HCT116 (cell line): ENCODE results near the gene ARHGEF40. TPM values are rescaled to one million over a fixed set of nuclear protein-coding genes. Genes with fewer than 3 reads are reported as not detected.

Source experiments
- ATAC-seq: fragments of 200-7000 bp; cut with Tn5 transposase; 2 replicates; pipeline ENCODE4 v1.9.1; 2020; ENCODE audit warnings: mild to moderate bottlenecking, moderate library complexity
- BruUV-seq: library from RNA; stranded (reverse); fragments of 400-500 nt; replicated peaks from 2 replicates; lab custom pipeline; 2021; lab: Mats Ljungman, UMichigan
- CTCF ChIA-PET: fragments of 300-600 bp; sonication (Branson Sonifier 250); formaldehyde crosslinking; loops from one replicate; lab custom pipeline; 2021; ENCODE audit warnings: antibody characterized with exemption; lab: Charles Lee
- POLR2A ChIA-PET: fragments of 300-600, 350-600 bp; sonication (Branson Sonifier 250); formaldehyde crosslinking; loops from one replicate; lab custom pipeline; 2021; ENCODE audit warnings: antibody characterized with exemption; lab: Charles Lee
- RAD21 ChIA-PET, 2 experiments: fragments of 300-600 bp; sonication (Branson Sonifier 250); formaldehyde crosslinking; loops; one replicate each; lab custom pipeline; 2023; ENCODE audit warnings: low total read pairs in 2 of 2; ENCODE audit not compliant: uncharacterized antibody in 2 of 2, unreplicated experiment in 2 of 2, low non-redundant PET in 1 of 2; lab: Charles Lee
- DNase-seq: peaks from one replicate; pipeline ENCODE4 v3.0.0-alpha.2; 2010; ENCODE audit warnings: low read depth, low spot score
- H2AFZ ChIP-seq: fragments of 200-600 bp; shearing (Covaris generic), sonication (generic); 2 replicates; pipeline ENCODE4 v1.6.1; 2017; ENCODE audit warnings: low read depth, mixed run types, mixed read lengths, antibody characterized with exemption, low read length; ENCODE audit not compliant: poor library complexity, severe bottlenecking
- H3K27ac ChIP-seq: 2 replicates; pipeline ENCODE4 v1.5.1; 2012; ENCODE audit warnings: low read depth, low read length
- H3K27me3 ChIP-seq: fragments of 200-600 bp; sonication (generic); 2 replicates; pipeline ENCODE4 v1.6.1; 2016; ENCODE audit warnings: mixed run types, low read length, mixed read lengths; ENCODE audit not compliant: insufficient read depth
- H3K36me3 ChIP-seq, 2 experiments: fragments of 200-500 bp in 1 of 2; fragments of 200-600 bp in 1 of 2; sonication (Bioruptor generic) in 1 of 2; sonication (generic) in 1 of 2; 2 replicates each; pipeline versions ENCODE4 v1.5.1 to v1.6.1; 2014 to 2016; ENCODE audit warnings: low read length in 2 of 2, inconsistent platforms in 1 of 2, mixed read lengths in 1 of 2, mixed run types in 1 of 2; ENCODE audit not compliant: insufficient read depth in 2 of 2, control insufficient read depth in 1 of 2
- H3K4me1 ChIP-seq, 2 experiments: fragments of 200-600 bp in 1 of 2; sonication (generic) in 1 of 2; 2 replicates each; pipeline versions ENCODE4 v1.5.1 to v1.6.1; 2012 to 2017; ENCODE audit warnings: low read length in 2 of 2, inconsistent platforms in 1 of 2, mild to moderate bottlenecking in 1 of 2, mixed read lengths in 1 of 2, mixed run types in 1 of 2, moderate library complexity in 1 of 2; ENCODE audit not compliant: insufficient read depth in 2 of 2, control insufficient read depth in 1 of 2
- H3K4me2 ChIP-seq: fragments of 200-600 bp; sonication (generic); 2 replicates; pipeline ENCODE4 v1.6.1; 2017; ENCODE audit warnings: mixed run types, low read length, mixed read lengths
- H3K4me3 ChIP-seq, 2 experiments: fragments of 200-600 bp in 1 of 2; sonication (generic) in 1 of 2; replicated peaks in 1 of 2; 2 replicates each; pipeline ENCODE4 v1.5.1; 2011 to 2016; ENCODE audit warnings: low read length in 2 of 2, control low read depth in 1 of 2, low read depth in 1 of 2, mild to moderate bottlenecking in 1 of 2, mixed read lengths in 1 of 2, mixed run types in 1 of 2
- H3K79me2 ChIP-seq: fragments of 200-600 bp; sonication (generic); 2 replicates; pipeline ENCODE4 v1.6.1; 2017; ENCODE audit warnings: mild to moderate bottlenecking, mixed run types, low read length, moderate library complexity, mixed read lengths; ENCODE audit not compliant: insufficient read depth
- H3K9ac ChIP-seq: fragments of 200-600 bp; sonication (generic); 2 replicates; pipeline ENCODE4 v1.6.1; 2016; ENCODE audit warnings: low read length, mixed read lengths
- H3K9me2 ChIP-seq: fragments of 200-600 bp; sonication (generic), shearing (Covaris generic); 2 replicates; pipeline ENCODE4 v1.6.1; 2017; ENCODE audit warnings: mixed run types, mild to moderate bottlenecking, moderate library complexity; ENCODE audit not compliant: insufficient read depth
- H3K9me3 ChIP-seq, 2 experiments: fragments of 200-500 bp in 1 of 2; fragments of 200-600 bp in 1 of 2; sonication (Bioruptor generic) in 1 of 2; sonication (generic) in 1 of 2; 2 replicates each; pipeline ENCODE4 v1.6.1; 2014 to 2017; ENCODE audit warnings: low read length in 2 of 2, mixed read lengths in 2 of 2, inconsistent platforms in 1 of 2, low read depth in 1 of 2, mild to moderate bottlenecking in 1 of 2, mixed run types in 1 of 2, moderate library complexity in 1 of 2; ENCODE audit not compliant: control insufficient read depth in 1 of 2, insufficient read depth in 1 of 2
- H4K20me1 ChIP-seq: fragments of 200-600 bp; sonication (generic), shearing (Covaris generic); 2 replicates; pipeline ENCODE4 v1.6.1; 2017; ENCODE audit warnings: mixed run types, mild to moderate bottlenecking, moderate library complexity; ENCODE audit not compliant: insufficient read depth
- CBX3 ChIP-seq: IDR thresholded peaks from 2 replicates; pipeline ENCODE4 v1.6.1; 2012; ENCODE audit warnings: low read depth
- ELF1 ChIP-seq: IDR thresholded peaks from 2 replicates; pipeline ENCODE4 v1.6.1; 2012; ENCODE audit warnings: low read depth, borderline replicate concordance
- EZH2 ChIP-seq: fragments of 200-600 bp; sonication (generic); IDR thresholded peaks from 2 replicates; pipeline ENCODE4 v1.6.1; 2017; ENCODE audit warnings: antibody characterized with exemption, mixed run types
- EZH2phosphoT487 ChIP-seq: fragments of 200-600 bp; IDR thresholded peaks from 2 replicates; pipeline ENCODE4 v1.6.1; 2018; ENCODE audit warnings: antibody characterized with exemption, borderline replicate concordance
- FOSL1 ChIP-seq: IDR thresholded peaks from 2 replicates; pipeline ENCODE4 v1.6.1; 2012; ENCODE audit warnings: low read depth
- JUND ChIP-seq: IDR thresholded peaks from 2 replicates; pipeline ENCODE4 v1.6.1; 2012
- POLR2A ChIP-seq: IDR thresholded peaks from 2 replicates; pipeline ENCODE4 v1.7.0; 2011; ENCODE audit warnings: borderline replicate concordance; ENCODE audit not compliant: insufficient read depth, insufficient read length; ENCODE audit errors: extremely low read depth
- POLR2AphosphoS5 ChIP-seq: IDR thresholded peaks from 2 replicates; pipeline ENCODE4 v1.6.1; 2011; ENCODE audit warnings: mild to moderate bottlenecking, low read depth, low read length, moderate library complexity
- SP1 ChIP-seq: IDR thresholded peaks from 2 replicates; pipeline ENCODE4 v1.6.1; 2012; ENCODE audit warnings: low read depth
- SRF ChIP-seq: IDR thresholded peaks from 2 replicates; pipeline ENCODE4 v1.6.1; 2012; ENCODE audit warnings: low read depth
- TCF7L2 ChIP-seq: IDR thresholded peaks from 2 replicates; pipeline ENCODE4 v1.7.0; 2011; ENCODE audit warnings: borderline replicate concordance, inconsistent platforms; ENCODE audit not compliant: insufficient read depth, insufficient read length; ENCODE audit errors: extremely low read depth
- YY1 ChIP-seq: IDR thresholded peaks from 2 replicates; pipeline ENCODE4 v1.6.1; 2011; ENCODE audit warnings: low read length, low read depth, moderate library complexity, mild to moderate bottlenecking; ENCODE audit not compliant: insufficient replicate concordance; ENCODE audit errors: extremely low read depth
- ZNF274 ChIP-seq: fragments of 200-500 bp; sonication (Bioruptor generic); IDR thresholded peaks from 2 replicates; pipeline ENCODE4 v1.6.1; 2014; ENCODE audit warnings: mild to moderate bottlenecking, low read depth, low read length, inconsistent platforms
- intact Hi-C: fragments of 100-400 bp; cut with micrococcal nuclease; formaldehyde crosslinking; loops from 2 replicates; pipeline ENCODE4 v1.10.0; 2022
- total RNA-seq: library from RNA; stranded (reverse); gene quantifications from one replicate; pipeline ENCODE4 v1.2.1, GENCODE V29; 2021; ENCODE audit not compliant: unreplicated experiment
- TF ChIP-seq, protein P1 (sequence below): IDR thresholded peaks from 2 replicates; pipeline ENCODE4 v1.6.1; 2011; ENCODE audit warnings: mild to moderate bottlenecking, low read length, moderate library complexity; ENCODE audit not compliant: insufficient replicate concordance; ENCODE audit errors: extremely low read depth
- TF ChIP-seq, protein P2 (sequence below), 3 experiments: fragments of 200-600 bp in 1 of 3; sonication (generic) in 1 of 3; IDR thresholded peaks in 2 of 3; conservative IDR thresholded peaks in 1 of 3; 2 replicates each; pipeline ENCODE4 v1.5.1; 2012 to 2017; ENCODE audit warnings: low read depth in 2 of 3, low read length in 2 of 3, antibody characterized with exemption in 1 of 3, borderline replicate concordance in 1 of 3, control low read depth in 1 of 3, mild to moderate bottlenecking in 1 of 3, mixed read lengths in 1 of 3, mixed run types in 1 of 3, moderate library complexity in 1 of 3; ENCODE audit not compliant: insufficient read depth in 1 of 3
- TF ChIP-seq, protein P3 (sequence below): IDR thresholded peaks from 2 replicates; pipeline ENCODE4 v1.6.1; 2012; ENCODE audit warnings: low read depth
- TF ChIP-seq, protein P4 (sequence below): IDR thresholded peaks from 2 replicates; pipeline ENCODE4 v1.6.1; 2012
- TF ChIP-seq, protein P5 (sequence below): IDR thresholded peaks from 2 replicates; pipeline ENCODE4 v1.6.1; 2012

The ARHGEF40 gene
- total RNA-seq, 1 experiment from 2014 or later, result 6.3 TPM

DNA sequence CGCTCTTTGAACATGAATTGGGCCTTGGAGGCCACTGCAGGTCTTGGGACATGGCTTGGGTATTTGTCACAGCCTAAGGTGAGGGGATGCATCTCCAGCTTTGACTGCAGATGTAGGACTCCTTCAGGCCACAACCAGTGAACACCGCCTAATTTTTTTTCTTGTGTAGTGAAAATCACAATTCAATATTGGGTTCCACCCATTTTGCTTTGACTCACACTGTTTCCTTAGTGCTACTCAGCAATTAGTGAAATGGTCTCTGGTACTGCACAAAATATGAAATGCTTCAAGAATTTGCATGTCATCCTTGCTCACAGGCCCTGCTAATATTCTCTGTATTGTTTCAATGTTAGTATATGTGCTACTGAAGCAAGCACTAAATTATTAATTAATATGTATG, 43.3 kb downstream of the ARHGEF40 start:
- intact Hi-C loops, result no loop called here
- no peaks in the 10 kb centered on the region for H3K9me2 ChIP-seq
- CTCF ChIA-PET, result no interaction called here
- H3K4me2 ChIP-seq, result no peak overlapping the region
- H3K9ac ChIP-seq, result no peak overlapping the region
- RAD21 ChIA-PET, result no interaction called here
- H3K27ac ChIP-seq, result no peak overlapping the region
- no peaks in the 10 kb centered on the region for H3K27me3 ChIP-seq
- H4K20me1 ChIP-seq, result no peaks in the 10 kb centered on the region
- H3K36me3 ChIP-seq, result no peaks in the 10 kb centered on the region
- H3K79me2 ChIP-seq, result no peaks in the 10 kb centered on the region
- H3K4me3 ChIP-seq, result no peak overlapping the region
- BruUV-seq, result no TSS peak
- TF ChIP-seq TCF7L2 (no peak), CBX3 (no peak), ELF1 (no peak), EZH2 (no peak), SRF (no peak), POLR2A (no peak), SP1 (no peak), EZH2phosphoT487 (no peak), YY1 (no peak), POLR2AphosphoS5 (no peak), ZNF274 (no peak), FOSL1 (no peak), JUND (no peak)
- TF ChIP-seq, protein P1, sequence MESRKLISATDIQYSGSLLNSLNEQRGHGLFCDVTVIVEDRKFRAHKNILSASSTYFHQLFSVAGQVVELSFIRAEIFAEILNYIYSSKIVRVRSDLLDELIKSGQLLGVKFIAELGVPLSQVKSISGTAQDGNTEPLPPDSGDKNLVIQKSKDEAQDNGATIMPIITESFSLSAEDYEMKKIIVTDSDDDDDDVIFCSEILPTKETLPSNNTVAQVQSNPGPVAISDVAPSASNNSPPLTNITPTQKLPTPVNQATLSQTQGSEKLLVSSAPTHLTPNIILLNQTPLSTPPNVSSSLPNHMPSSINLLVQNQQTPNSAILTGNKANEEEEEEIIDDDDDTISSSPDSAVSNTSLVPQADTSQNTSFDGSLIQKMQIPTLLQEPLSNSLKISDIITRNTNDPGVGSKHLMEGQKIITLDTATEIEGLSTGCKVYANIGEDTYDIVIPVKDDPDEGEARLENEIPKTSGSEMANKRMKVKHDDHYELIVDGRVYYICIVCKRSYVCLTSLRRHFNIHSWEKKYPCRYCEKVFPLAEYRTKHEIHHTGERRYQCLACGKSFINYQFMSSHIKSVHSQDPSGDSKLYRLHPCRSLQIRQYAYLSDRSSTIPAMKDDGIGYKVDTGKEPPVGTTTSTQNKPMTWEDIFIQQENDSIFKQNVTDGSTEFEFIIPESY, result no peak
- TF ChIP-seq, protein P2, sequence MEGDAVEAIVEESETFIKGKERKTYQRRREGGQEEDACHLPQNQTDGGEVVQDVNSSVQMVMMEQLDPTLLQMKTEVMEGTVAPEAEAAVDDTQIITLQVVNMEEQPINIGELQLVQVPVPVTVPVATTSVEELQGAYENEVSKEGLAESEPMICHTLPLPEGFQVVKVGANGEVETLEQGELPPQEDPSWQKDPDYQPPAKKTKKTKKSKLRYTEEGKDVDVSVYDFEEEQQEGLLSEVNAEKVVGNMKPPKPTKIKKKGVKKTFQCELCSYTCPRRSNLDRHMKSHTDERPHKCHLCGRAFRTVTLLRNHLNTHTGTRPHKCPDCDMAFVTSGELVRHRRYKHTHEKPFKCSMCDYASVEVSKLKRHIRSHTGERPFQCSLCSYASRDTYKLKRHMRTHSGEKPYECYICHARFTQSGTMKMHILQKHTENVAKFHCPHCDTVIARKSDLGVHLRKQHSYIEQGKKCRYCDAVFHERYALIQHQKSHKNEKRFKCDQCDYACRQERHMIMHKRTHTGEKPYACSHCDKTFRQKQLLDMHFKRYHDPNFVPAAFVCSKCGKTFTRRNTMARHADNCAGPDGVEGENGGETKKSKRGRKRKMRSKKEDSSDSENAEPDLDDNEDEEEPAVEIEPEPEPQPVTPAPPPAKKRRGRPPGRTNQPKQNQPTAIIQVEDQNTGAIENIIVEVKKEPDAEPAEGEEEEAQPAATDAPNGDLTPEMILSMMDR (IDR thresholded peaks at IDR 0.05 in 2 of 3, conservative IDR thresholded peaks at IDR 0.05 in 1 of 3; ENCODE audit: borderline replicate concordance in 1 of 3, insufficient read depth in 1 of 3, low read depth in 2 of 3, low read length in 2 of 3), result no peak
- TF ChIP-seq, protein P3, sequence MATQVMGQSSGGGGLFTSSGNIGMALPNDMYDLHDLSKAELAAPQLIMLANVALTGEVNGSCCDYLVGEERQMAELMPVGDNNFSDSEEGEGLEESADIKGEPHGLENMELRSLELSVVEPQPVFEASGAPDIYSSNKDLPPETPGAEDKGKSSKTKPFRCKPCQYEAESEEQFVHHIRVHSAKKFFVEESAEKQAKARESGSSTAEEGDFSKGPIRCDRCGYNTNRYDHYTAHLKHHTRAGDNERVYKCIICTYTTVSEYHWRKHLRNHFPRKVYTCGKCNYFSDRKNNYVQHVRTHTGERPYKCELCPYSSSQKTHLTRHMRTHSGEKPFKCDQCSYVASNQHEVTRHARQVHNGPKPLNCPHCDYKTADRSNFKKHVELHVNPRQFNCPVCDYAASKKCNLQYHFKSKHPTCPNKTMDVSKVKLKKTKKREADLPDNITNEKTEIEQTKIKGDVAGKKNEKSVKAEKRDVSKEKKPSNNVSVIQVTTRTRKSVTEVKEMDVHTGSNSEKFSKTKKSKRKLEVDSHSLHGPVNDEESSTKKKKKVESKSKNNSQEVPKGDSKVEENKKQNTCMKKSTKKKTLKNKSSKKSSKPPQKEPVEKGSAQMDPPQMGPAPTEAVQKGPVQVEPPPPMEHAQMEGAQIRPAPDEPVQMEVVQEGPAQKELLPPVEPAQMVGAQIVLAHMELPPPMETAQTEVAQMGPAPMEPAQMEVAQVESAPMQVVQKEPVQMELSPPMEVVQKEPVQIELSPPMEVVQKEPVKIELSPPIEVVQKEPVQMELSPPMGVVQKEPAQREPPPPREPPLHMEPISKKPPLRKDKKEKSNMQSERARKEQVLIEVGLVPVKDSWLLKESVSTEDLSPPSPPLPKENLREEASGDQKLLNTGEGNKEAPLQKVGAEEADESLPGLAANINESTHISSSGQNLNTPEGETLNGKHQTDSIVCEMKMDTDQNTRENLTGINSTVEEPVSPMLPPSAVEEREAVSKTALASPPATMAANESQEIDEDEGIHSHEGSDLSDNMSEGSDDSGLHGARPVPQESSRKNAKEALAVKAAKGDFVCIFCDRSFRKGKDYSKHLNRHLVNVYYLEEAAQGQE, result no peak
- TF ChIP-seq, protein P4, sequence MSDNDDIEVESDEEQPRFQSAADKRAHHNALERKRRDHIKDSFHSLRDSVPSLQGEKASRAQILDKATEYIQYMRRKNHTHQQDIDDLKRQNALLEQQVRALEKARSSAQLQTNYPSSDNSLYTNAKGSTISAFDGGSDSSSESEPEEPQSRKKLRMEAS, result no peak
- TF ChIP-seq, protein P5, sequence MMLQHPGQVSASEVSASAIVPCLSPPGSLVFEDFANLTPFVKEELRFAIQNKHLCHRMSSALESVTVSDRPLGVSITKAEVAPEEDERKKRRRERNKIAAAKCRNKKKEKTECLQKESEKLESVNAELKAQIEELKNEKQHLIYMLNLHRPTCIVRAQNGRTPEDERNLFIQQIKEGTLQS, result no peak
- TF ChIP-seq, all 23 proteins: peak for 0
- H2AFZ ChIP-seq, result no peak overlapping the region
- POLR2A ChIA-PET, result no interaction called here
- no peaks in the 10 kb centered on the region for H3K9me3 ChIP-seq
- H3K4me1 ChIP-seq, result peaks cover 1% of the 10 kb centered on the region in 2 experiments
- ATAC-seq (no peak), DNase-seq (no peak)
